Cerebellar nuclear complex (tissue), 1 donor: ENCODE data around the gene STK11.
"Not testable (repeated sequence)": the region's sequence is repeated elsewhere in the genome, so short reads cannot be mapped to it uniquely, and the experiment has no call there.

Source experiments
- DNase-seq, 2 experiments: peaks; one replicate each; lab custom pipeline; 2025; lab: John Stamatoyannopoulos, UW

The STK11 gene

GRCh38 chr19:1237027-1237659 lies 31.6 kb downstream of the STK11 start:
- no peak for DNase-seq

GRCh38 chr19:1237754-1238368 lies 32.3 kb downstream of the STK11 start, which contains the start of gene CBARP:
Gene CBARP (minus strand): TSS chr19:1238005. CDS start chr19:1236100, 1,905 bp downstream.
- no peak for DNase-seq

- DNase-seq, result no peak
Measured at GRCh38 chr19:1238369-1239303, 33.1 kb downstream of the STK11 start.

- DNase-seq, result no peak
Measured at GRCh38 chr19:1239420-1239795, 33.8 kb downstream of the STK11 start.

GRCh38 chr19:1239796-1240737 lies 34.5 kb downstream of the STK11 start:
- peak in 1 of 2 experiments; percentile 46 for DNase-seq

GRCh38 chr19:1240925-1241324 lies 35.3 kb downstream of the STK11 start:
- no peak for DNase-seq

GRCh38 chr19:1241417-1242095 lies 36.0 kb downstream of the STK11 start, which contains the start of gene ATP5F1D:
Gene ATP5F1D (plus strand): TSS chr19:1241751. CDS start chr19:1241851, 100 bp downstream.
- DNase-seq, result peak in 1 of 2 experiments; percentile 59

- DNase-seq, result peak in 1 of 2 experiments; percentile 32
Measured at GRCh38 chr19:1243768-1244692, 38.5 kb downstream of the STK11 start.

GRCh38 chr19:1244693-1245451 lies 39.3 kb downstream of the STK11 start:
- no peak for DNase-seq

- no peak for DNase-seq
Measured at GRCh38 chr19:1245494-1246264, 40.1 kb downstream of the STK11 start.

- DNase-seq, result not testable (repeated sequence)
Measured at GRCh38 chr19:1246265-1247087, 40.9 kb downstream of the STK11 start.

- no peak for DNase-seq
Measured at GRCh38 chr19:1247748-1248138, 42.2 kb downstream of the STK11 start.

- DNase-seq, result no peak
Measured at GRCh38 chr19:1248139-1248785, 42.7 kb downstream of the STK11 start, which contains the start of gene MIDN. Gene MIDN (plus strand): TSS chr19:1248583. CDS start chr19:1250297, 1,714 bp downstream.

- DNase-seq, result no peak
Measured at GRCh38 chr19:1248786-1249297, 43.3 kb downstream of the STK11 start.

- peak in 1 of 2 experiments; percentile 64 for DNase-seq
Measured at GRCh38 chr19:1249298-1249989, 43.9 kb downstream of the STK11 start.

- DNase-seq, result no peak
Measured at GRCh38 chr19:1249990-1250436, 44.4 kb downstream of the STK11 start.
